SK-N-MC (cell line): ENCODE results near the gene STK39.

ENCODE experiments used
- EZH2 ChIP-seq: fragments of 200-600 bp; sonication (generic); IDR thresholded peaks from one replicate; pipeline ENCODE4 v1.6.1; 2017; ENCODE audit warnings: antibody characterized with exemption
- FOXP2 ChIP-seq: optimal IDR thresholded peaks from 2 replicates; pipeline ENCODE3; 2011; ENCODE audit warnings: mild to moderate bottlenecking, moderate library complexity; ENCODE audit not compliant: insufficient read depth; ENCODE audit errors: extremely low read length, control extremely low read depth
- POLR2AphosphoS5 ChIP-seq: IDR thresholded peaks from 2 replicates; pipeline ENCODE4 v1.6.1; 2012; ENCODE audit warnings: mild to moderate bottlenecking, low read depth, low read length, borderline replicate concordance

DNA sequence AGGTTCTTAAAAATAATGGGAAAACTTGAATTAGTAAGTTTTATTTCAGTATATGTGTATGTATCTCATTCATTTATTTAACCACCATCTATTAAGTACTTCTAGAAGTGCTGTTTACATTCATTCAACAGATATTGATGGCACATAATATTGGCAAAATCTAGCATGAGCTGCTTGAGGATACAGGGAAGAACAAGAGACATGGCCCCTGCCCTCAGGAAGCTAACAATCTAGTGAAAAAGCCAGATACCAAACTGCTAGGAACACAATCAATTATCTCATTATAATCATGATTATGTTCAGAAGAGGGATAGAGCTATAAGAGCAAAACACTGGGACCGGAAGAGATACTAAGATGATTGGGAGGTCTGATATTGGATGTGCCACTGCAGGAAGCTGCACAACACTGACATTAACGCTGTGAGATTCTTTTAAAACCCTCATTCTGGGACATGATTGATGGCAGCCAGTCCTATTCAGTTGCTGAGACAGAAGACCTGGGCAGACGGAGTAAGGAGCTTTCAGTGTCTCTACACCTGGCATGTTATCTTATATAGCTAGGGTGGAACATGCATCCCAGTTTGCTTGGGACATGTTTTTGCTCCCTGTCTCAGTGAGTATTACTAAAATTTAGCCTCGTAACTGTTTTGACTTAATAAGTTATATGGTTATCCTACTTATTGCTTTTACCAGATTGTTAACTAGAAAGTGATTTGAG, 314.1 kb downstream of the STK39 start:
- TF ChIP-seq EZH2 (no peak), FOXP2 (no peak), POLR2AphosphoS5 (no peak)
